GM21390 (cell line): ENCODE results near the gene BANK1.
"Not testable (repeated sequence)": the region's sequence is repeated elsewhere in the genome, so short reads cannot be mapped to it uniquely, and the experiment has no call there.

ENCODE experiments used
- ATAC-seq: cut with Tn5 transposase; IDR thresholded peaks from one replicate; pipeline ENCODE4 v1.9.1; 2021; ENCODE audit not compliant: unreplicated experiment

The BANK1 gene

DNA sequence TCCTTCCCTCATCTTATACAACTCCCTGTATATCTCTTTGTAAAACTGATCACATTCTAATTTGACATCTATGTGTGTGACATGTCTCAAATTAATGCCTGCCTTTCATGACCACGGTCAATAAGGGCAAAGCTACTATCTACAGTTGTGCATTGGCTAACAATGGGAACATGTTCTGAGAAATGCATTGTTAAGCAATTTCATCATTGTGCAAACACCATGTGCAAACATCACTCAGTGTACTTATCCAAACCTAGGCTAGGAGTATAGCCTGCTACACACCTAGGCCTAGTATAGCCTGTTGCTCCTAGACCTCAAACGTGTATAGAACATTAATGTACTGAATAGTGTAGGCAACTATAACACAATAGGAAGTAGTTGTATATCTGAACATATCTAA lies 95.0 kb downstream of the BANK1 start:
- ATAC-seq: no peak

DNA sequence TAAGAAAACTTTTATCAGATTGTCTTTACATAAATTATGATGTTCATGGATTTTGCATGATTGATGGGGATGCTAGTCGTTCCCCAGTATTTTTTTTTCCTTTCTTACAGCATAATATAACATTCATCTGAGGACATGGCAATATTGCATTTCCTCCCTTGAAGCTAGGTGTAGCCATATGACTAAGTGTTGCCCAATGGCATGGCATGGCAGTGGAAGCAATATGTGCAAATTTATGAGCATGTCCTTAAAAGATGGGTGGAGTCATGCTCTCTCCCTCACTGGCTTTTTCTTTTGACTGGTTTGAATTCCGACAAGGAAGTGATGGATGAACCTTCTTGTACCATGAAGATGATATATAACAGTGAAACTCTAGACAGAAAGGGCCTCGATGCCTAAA lies 96.3 kb downstream of the BANK1 start:
- ATAC-seq: no peak

DNA sequence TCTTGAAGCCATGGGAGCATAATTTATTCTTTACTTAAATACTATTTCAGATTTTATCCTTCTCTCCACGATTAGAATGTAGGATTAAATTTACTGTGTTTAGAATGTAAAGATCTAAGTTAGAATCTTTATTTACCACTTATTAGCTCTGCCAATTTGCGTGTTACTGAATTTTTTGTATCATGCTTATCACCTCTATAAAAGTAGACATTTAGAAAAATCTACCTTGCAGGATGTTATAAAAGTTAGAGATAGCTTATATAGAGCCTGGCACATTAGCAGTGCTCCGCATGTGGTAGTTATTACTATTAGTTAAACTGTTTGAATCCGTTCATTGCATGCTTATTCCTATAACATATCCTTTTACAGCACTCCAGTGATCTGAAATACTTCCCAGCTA lies 97.9 kb downstream of the BANK1 start:
- no peak for ATAC-seq

DNA sequence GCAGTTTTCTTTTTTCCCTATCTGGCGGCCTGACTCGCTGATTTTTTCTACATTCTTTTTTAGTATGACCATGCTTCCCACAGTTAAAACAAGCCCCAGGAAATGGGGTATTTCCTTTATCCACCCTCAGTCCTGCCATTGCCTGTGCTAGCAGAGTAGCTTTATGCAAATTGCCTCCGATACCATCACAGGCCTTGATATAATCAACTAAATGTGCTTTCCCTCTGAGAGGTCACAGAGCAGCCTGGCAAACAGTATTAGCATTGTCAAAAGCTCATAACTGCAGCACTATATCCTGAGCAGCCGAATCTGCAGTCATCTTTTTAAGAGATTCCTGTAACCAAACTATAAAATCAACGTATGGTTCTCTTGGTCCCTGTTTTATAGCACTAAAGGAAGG lies 115.0 kb downstream of the BANK1 start:
- ATAC-seq: not testable (repeated sequence)

DNA sequence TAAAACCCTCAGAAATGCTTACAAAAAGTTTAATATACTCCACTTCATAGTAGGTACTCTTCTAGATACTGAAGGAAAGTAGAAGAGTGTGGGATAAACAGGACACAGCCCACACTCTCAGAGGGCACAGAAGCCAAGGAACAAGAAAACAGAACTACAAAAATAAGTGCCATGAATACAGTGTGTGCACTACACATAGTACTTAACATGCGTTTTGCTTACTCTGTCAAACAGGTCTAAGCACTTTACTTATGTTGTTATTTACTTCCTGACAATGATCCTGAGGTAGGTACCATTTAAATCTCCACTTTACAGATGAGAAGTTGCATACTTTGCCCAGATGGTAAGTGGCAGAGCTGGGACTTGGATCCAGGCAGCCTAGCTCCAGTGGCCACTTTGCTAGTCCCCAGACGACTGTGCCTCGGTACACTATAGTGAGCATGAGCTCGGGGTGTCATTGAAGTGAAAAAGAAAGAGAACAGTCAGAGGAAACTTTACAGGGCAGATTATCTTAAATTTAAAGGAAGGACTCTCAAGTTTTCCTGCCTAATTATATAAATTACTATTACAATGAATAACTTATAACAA lies 120.3 kb downstream of the BANK1 start:
- no peak for ATAC-seq

DNA sequence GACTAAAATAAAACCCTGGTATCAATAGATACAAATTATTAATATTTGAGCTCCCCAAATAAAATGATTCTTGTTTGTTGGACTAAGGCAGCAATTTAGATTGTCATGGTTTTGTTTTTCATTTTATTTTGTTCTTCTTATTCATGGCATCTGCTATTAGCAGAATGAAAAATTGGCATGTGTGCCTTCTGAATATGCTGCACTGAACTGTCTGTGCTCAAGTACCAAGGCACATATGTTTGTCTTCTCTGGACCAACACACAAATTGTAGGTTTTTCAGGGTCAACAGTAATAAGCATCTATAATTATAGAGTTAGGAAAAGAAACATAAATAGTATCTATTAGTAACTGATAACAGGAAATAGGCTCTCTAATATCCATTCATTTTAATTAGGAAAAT lies 121.1 kb downstream of the BANK1 start:
- no peak for ATAC-seq

DNA sequence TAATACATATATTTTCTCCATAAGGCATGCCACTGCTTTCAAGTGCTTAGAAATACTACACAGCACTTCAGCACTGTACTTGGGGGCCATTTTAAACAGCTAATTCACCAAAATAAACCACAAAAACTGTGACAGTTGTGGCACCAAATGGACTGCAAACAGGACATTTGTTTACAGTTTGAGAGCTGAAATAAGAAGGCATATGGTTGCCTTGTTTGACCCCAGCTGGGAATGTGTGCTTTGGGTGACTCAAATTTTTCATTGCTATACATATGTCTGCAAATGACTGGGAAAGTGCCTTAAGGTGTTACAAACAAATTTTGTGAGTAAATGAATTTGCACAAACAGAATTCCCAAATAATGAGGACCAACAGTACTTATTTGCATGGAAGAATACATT lies 124.2 kb downstream of the BANK1 start:
- no peak for ATAC-seq

DNA sequence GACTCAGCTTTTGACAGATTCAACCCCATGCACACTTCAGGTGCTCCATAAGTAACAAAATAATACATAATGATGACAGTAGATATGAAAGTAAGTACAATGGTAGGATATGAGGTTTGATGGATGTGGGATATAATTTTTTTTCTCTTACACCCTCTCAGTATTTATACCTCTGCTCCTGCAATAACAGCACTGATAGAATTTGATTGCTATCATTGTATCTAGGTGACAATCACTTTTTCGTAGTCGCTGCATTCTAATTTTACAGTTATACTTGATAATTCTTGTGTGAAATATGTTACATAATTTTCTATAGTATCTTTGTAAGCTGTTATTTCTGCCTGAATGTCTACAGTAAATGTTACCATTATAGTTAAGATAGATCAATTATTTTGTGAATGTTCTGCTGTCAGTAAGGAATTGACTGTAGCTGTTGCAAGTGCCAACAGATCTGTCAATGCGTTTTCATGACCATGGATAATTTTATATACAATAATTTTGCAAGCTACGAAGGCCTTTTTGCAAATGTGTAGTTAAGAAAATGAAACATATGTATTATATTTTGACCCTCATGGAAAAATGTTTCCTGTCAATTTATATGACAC lies 128.9 kb downstream of the BANK1 start:
- no peak for ATAC-seq

DNA sequence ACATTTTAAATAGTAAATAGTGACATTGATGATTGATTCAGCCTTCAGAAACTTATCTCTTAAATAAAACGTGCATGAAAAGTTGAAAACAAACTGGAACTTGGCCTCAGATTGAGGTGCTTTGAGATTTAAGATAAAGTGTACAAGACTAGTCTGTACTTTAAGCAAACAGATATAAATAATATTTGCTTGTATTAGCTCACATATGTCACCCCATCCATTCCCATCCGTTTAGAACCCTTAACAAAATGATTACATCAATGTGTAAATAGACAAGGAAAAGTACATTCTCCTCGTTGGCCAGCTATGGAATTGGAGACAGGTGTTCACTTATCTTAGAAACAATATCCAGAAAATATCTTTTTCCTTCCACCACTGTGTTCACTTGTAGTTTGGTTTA lies 130.8 kb downstream of the BANK1 start:
- ATAC-seq: no peak

DNA sequence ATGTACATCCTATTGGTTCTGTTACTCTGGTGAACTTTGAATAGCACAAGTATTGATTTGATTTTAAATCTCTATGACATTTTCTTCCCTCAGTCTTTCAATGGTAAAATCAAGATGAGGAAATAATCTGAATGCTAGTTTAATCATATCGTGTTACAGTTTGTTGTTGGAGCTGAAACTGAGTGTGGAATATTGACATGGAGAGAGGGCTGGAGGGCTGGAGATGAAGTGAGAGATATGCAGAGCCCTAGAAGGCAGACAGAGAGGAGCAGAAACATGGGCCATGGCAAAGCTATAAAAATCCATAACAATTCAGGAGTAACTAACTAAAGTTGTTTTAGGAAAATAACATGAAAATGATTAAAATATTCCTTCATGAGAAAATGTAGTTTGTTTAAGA lies 141.1 kb downstream of the BANK1 start:
- no peak for ATAC-seq

DNA sequence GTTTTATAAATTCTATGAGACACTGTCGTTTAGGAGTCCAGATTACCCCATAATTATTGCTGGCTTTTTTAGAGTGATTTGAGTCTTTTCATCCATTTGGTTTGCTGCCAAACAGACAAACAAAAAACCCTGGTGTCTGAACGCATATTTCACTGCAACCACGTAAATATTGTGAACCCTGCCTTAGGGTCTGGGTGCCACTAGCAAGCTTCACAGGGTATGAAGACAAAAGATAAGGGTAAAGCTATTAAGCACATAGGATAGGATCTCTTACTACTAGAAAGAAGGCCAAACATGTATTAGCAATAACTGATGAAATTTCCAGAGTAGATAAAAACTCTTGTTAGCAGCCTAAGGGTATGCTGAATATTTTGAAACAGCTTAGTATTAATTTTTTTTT lies 143.3 kb downstream of the BANK1 start:
- ATAC-seq: no peak

DNA sequence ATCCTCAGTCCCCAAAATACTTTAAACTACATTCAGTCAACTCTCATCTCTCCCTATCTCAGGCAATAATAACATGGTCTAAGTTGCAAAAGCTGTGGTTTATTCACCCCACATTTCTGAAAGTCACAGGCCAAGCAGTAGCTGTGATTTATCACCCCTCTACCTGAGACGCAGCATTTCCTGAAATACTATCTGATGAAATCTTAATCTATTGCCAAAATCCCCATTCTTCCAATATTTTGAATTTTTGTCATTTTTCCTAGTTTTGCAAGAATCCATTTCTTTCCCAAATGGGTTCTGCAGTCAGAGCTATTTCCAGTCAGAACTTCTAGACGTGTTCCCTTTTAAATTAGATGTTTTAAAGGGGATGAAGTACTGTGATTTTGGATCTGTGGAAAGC lies 148.3 kb downstream of the BANK1 start:
- no peak for ATAC-seq

DNA sequence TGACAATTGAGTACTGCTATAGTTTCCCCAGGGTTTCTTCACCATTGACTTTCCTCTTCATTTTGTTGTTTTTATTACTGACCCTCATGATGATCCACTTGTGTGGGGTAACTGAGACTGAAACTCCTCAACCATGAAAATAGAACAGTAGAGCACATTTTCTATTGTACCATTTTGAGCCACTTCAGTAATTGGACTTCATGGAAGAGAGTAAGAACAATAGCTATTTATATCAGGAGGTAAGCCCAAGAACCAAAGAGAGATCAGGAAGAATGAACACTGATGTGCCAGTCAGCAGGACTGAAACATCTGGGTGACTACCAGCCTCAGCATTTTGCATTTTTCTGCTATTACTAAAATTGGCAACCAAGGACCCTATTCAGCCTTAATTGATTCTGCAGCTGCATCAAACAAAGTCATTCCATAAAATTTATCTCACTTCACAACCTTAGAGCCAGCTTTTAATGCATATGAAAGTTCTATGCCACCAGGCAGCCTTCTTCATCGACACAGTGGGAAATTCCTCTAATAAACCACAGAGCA lies 151.4 kb downstream of the BANK1 start:
- no peak for ATAC-seq

DNA sequence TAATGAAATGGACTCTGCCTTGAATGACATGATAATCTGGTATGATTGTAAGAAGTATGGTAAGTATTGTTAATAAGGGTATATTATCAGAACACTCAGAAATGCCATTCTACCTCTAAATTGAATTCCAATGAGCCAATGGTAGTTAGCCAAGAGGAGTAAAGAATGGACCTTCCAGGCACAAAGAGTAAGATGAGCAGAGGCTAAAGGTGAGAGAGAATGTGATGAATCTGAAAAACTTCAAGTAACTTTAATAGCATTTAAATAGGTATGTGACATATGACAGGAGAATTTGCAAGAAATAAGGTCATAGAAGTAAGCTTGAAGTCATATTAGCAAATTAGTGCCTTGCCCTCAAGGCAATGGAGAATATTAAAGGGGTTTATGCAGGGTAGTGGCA lies 152.4 kb downstream of the BANK1 start:
- no peak for ATAC-seq

DNA sequence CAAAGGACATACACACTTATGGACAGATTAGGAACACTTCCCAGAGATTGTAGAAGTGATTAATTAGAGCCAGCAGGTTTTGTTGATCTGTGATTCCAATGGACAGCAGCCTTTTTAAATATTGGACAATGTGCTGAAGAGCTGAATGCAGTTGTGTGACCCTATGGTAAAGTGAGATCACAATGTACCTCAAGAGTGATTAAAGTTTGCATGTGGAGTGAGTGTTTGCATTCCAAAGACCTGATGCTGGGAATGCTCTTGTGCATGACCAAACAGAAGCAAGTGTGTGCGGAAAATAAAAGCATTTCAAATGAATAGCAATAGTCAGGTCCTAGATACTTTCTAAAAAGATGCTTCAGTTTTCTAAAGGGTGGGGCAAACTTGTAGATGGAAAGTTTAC lies 154.1 kb downstream of the BANK1 start:
- ATAC-seq: no peak

DNA sequence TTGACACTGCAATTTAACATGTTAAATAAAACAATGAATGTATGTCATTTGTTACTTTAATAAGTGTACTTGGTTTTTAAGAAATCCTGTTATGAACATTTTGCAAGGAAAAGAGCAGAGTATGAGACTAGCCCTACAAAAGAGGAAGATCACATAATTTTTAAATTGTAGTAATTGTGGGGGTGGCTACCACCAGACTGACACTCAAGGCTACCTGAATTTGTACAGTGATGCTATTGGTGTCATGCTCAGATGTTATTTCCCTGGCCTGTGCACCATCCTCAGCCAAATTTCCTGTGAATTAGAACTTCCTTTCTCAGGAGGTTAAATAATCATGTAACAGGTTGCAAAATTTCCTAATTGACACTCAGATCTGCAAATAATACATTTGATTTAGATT lies 157.5 kb downstream of the BANK1 start:
- ATAC-seq: no peak

DNA sequence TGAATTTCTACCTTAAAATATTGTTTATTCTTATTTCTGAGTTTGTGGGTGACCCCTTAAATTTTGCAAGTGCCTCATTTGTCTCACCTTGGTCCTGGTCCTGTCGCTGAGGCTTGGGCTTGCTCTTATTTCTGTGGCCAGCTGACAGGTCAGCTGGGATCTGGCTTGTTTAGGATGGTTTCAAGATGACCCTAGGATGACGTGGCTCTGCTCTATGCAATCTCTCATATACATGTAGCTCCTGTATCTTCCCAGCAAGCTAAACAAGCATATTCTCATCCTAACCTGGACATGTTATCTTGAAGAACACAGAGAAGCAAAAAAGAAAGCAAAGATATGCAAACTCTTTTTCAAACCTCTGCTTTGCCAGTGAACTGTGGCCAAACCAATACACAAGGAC lies 158.4 kb downstream of the BANK1 start:
- ATAC-seq: no peak

DNA sequence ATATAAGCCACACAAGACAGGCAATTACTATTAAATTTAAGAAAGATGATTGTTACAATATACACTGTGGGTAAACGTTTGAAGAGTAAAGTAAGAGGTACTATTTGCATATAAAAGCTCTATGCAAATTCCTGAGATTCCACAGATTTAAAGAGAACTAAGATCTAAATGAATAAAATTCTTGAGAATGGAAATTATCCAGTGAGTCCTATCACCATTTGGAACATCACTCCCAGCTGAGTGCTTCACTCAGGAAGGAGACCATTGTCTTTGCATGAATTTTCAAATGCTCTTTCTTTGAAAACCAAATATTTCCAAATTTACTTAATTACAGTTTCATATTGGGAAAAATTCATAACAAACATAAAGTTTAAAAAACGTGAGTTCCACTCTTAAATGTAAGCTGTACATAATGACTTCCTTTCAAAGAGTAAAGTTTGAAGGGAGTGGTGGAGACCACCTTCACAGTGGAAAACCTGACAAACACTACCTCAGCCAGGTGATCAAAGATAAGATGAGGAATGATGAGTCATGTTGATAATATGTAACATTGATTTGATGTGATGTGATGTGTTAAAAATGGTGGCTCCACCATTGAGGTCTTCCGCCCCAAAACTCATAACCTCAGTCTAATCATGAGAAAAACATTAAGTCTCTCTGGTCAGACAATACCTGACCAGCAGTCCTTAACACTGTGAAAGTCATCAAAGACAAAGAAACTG lies 159.9 kb downstream of the BANK1 start:
- ATAC-seq: no peak

DNA sequence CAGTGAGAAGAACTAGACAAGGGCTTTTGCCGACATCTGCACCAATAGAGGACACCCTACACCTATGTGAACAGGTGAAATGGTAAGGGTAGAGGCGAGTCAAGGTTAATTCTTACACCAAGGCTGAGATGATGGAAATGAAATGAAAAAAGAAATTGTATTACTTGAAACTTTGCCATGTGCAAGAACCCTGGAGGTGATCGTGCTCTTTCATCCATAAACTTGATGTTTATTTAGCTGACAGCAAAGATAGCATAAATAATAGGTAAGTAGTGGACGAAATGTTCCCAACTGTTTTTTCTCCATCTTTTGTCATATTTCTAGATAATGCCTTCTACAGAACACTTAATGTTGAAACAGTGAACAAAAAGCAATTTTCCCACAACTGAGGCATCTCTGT lies 162.5 kb downstream of the BANK1 start:
- no peak for ATAC-seq

DNA sequence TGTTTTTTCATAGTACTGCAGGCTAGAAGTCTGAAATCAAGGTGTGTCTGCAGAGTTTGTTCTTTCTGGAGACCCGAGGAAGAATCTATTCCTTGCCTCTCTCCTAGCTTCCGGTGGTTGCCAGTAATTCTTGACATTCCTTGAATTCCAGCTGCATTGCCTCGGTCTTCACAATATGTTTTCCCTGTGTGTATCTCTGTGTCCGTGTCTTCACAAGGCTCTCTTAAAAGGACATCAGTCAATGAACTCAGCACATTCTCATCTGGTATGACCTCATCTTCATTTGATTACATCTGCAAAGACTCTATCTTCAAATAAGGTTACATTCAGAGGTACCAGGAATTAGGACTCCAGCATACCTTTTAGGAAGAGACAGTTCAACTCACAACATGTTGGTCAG lies 163.4 kb downstream of the BANK1 start:
- no peak for ATAC-seq

DNA sequence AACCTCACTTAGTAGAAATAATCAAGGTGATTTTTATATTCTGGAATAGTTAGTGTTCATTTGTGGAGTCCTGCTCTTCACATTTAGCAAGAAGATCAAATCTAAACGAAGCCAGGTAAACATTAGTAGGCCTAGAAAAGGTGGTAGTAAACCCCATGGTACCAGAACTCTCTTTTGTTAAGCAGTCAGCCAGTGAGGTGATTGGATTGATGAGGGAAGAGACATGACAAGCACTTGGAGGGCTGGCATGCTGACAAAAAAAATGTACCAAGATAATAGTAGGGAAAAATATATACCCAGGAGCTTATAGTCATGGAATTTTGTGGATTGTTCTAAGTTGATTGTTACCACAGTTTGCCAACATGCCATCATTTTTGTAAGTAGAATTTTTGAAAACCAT lies 163.8 kb downstream of the BANK1 start:
- no peak for ATAC-seq

DNA sequence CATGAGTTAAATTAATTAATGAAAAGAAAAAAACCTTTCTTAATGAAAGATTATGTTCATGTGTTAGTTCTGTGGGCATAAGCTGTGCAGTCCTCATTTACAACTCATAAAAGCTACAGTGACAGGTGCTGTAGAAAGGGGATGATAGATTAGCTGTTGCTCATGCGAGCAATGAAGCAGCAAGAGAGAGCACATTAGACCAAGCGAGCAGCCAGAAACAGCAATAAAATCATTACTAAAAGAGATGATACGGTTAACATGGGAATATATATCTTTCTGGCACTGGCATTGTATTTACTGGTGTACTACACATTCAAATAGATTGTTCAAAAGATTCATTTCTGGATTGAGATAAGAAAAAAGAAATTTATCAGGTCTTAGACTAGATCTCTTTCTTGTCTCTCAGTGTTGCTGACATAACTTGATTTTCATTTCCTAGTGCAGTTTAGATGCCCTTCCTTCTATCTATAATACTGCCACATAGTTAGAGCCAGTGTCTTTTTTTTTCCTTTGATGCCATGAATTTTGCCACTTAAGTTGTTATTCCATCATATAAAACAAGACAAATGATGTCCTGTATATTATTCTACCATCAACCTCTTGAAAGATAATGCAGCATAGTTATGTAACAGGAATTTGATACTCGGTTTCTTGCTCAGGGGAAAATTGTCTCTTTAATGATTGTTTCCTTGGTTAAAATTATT lies 164.6 kb downstream of the BANK1 start:
- ATAC-seq: no peak
